ENCODE results near the gene ARHGEF19. TPM values are rescaled to one million over a fixed set of nuclear protein-coding genes. Genes with fewer than 3 reads are reported as not detected.

Gene ARHGEF19
- total and polyA plus RNA-seq, 2 of the 4 experiments (the other 2 are of a cell fraction), result 4.5 to 16.8 TPM

DNA sequence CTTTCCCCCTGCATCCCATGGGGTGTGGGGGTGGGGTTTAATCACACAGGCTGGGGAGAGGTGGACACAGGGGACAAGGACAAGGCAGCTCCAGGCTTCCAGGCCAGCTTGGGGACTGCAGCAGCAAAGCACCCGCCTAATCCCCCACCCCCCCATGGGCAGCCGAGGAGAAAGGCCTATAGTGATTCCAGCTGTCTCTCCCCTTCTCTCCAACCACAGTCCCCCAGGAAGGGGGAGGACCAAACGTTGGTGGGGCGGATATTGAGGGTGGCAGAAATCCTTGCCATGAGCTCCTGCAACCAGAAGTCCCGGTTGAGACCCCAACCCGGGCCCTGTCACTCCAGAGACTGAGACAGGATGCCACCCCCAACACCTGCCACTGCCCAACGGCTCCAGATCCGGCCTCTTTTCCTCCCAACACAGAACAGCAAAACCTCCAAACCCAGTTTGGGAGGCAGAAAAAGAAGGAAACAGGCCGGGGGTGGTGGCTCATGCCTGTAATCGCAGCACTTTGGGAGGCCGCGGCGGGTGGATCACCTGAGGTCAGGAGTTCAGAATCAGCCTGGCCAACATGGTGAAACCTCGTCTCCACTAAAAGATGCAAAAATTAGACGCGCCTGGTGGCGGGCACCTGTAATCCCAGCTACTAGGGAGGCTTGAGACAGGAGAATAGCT, 58.3 kb downstream of the ARHGEF19 start:
- Histone ChIP-seq H3K23ac (ENCODE audit: low read depth, low read length) (peak overlapping the region; percentile 95), H2AFZ (replicated peaks; ENCODE audit: low read length, poor library complexity) (no peak overlapping the region), H3K56ac (ENCODE audit: extremely low read depth, insufficient read depth, low read length) (peak overlapping the region; percentile 66), H3K9ac (ENCODE audit: low read depth, low read length) (peak overlapping the region; percentile 60), H4K91ac (ENCODE audit: insufficient read depth, low read depth, low read length) (peak overlapping the region; percentile 98), H3K4me3 (ENCODE audit: insufficient read depth, low read depth, low read length) (peak overlapping the region; percentile 83), H2AK5ac (ENCODE audit: low read depth, low read length) (peak overlapping the region; percentile 95), H3K79me1 (ENCODE audit: low read depth in 1 of 2, low read length in 2 of 2) (peaks cover 7 to 65% of the 10 kb centered on the region in 2 experiments; a peak in 3 of 4 replicates), H3K27me3 (ENCODE audit: control insufficient read depth, insufficient read depth, low read length) (no peaks in the 10 kb centered on the region), H4K20me1 (ENCODE audit: insufficient read depth, low read length) (peaks cover 13% of the 10 kb centered on the region), H2BK5ac (ENCODE audit: low read depth, low read length, poor library complexity, severe bottlenecking) (peak overlapping the region; percentile 99), H4K8ac (ENCODE audit: low read depth in 2 of 2, low read length in 2 of 2) (peak overlapping the region; percentile 96 to 97), H2BK15ac (ENCODE audit: low read depth, low read length) (peak overlapping the region; percentile 92), H3K9me1 (ENCODE audit: insufficient read depth, low read length) (peaks cover 31% of the 10 kb centered on the region), H3K27ac (ENCODE audit: insufficient read depth, low read length) (peak overlapping the region; percentile 96), H2AK9ac (replicated peaks; ENCODE audit: low read depth, low read length, poor library complexity) (peak overlapping the region; percentile 98), H4K5ac (ENCODE audit: low read depth, low read length) (peak overlapping the region; percentile 76), H2BK120ac (ENCODE audit: low read depth, low read length) (peak overlapping the region; percentile 87), H3K14ac (replicated peaks; ENCODE audit: low read depth, low read length) (peak overlapping the region; percentile 99), H3K4me2 (ENCODE audit: low read depth, low read length) (peak overlapping the region; percentile 63), H3K9me3 (ENCODE audit: control insufficient read depth, insufficient read depth, low read length) (no peaks in the 10 kb centered on the region), H3K4me1 (ENCODE audit: control insufficient read depth, insufficient read depth, low read length) (peaks cover 40% of the 10 kb centered on the region), H3K18ac (ENCODE audit: low read depth, low read length) (peak overlapping the region; percentile 58), H3K36me3 (ENCODE audit: control insufficient read depth, insufficient read depth, low read length) (peaks cover 16% of the 10 kb centered on the region), H2BK20ac (ENCODE audit: low read depth, low read length) (0 out of 2 replicates have a peak overlapping the region, but pooled peaks have one; percentile 77), H3K4ac (ENCODE audit: low read depth, low read length) (peak overlapping the region; percentile 94)
- CTCF ChIA-PET, result interaction anchor here (0.7 to 1.0 kb wide), 2 partner anchors 10 to 72 kb away, joined by 3 to 5 read pairs; no protein-coding TSS in a partner anchor
- dilution Hi-C loops (cut with HindIII; ENCODE audit: low sequenced_read_pairs, unreplicated experiment) (no loop called here), intact Hi-C loops (cut with micrococcal nuclease) (loop anchor here (1.0 kb wide), 2 partner anchors 33 to 72 kb away; no protein-coding TSS in a partner anchor), in situ Hi-C loops (cut with MboI; ENCODE audit: low sequenced_read_pairs) (no loop called here)
- POLR2A ChIA-PET (ENCODE audit: unreplicated experiment), result no interaction called here
- BruUV-seq (replicated peaks), result no TSS peak
- ATAC-seq (ENCODE audit: low read depth) (no peak), DNase-seq (no peak)
- WGBS, 2 experiments (ENCODE audit: extremely low coverage in 2 of 2, insufficient read length in 1 of 2), result 49% methylated on average over 8 of the region's 17 CpGs; no CpG with 5 or more reads in 1 of the 2 experiments
- TF ChIP-seq MXI1 (IDR thresholded peaks at IDR 0.05; ENCODE audit: borderline replicate concordance, low read depth, low read length) (no peak), RCOR1 (IDR thresholded peaks at IDR 0.05; ENCODE audit: insufficient replicate concordance, low read length) (no peak), MAZ (IDR thresholded peaks at IDR 0.05; ENCODE audit: borderline replicate concordance, low read depth, low read length) (no peak; the same call in 1 of the 2 replicates), RFX5 (IDR thresholded peaks at IDR 0.05; ENCODE audit: low read depth, low read length) (no peak), RAD21 (IDR thresholded peaks at IDR 0.05; ENCODE audit: low read length) (no peak), FOS (IDR thresholded peaks at IDR 0.05; ENCODE audit: low read depth, low read length) (no peak), USF2 (IDR thresholded peaks at IDR 0.05; ENCODE audit: low read depth, low read length) (no peak), BHLHE40 (IDR thresholded peaks at IDR 0.05; ENCODE audit: low read depth, low read length) (no peak), NFE2L2 (IDR thresholded peaks at IDR 0.05; ENCODE audit: low read depth, low read length) (no peak), MAFK (IDR thresholded peaks at IDR 0.05; ENCODE audit: low read depth, low read length) (no peak), CHD1 (IDR thresholded peaks at IDR 0.05; ENCODE audit: low read depth, low read length) (no peak), POLR2A (IDR thresholded peaks at IDR 0.05; ENCODE audit: low read depth, low read length) (no peak), SMC3 (IDR thresholded peaks at IDR 0.05; ENCODE audit: low read depth, low read length) (no peak), CEBPB (IDR thresholded peaks at IDR 0.05; ENCODE audit: low read depth, low read length) (no peak)
- TF ChIP-seq, protein P1, sequence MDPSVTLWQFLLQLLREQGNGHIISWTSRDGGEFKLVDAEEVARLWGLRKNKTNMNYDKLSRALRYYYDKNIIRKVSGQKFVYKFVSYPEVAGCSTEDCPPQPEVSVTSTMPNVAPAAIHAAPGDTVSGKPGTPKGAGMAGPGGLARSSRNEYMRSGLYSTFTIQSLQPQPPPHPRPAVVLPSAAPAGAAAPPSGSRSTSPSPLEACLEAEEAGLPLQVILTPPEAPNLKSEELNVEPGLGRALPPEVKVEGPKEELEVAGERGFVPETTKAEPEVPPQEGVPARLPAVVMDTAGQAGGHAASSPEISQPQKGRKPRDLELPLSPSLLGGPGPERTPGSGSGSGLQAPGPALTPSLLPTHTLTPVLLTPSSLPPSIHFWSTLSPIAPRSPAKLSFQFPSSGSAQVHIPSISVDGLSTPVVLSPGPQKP (IDR thresholded peaks at IDR 0.05; ENCODE audit: borderline replicate concordance, low read depth, low read length), result no peak
